SU-DHL-6 (cell line): ENCODE results near the gene PRKCA.

Experiments
- CTCF ChIP-seq: fragments of 200-600 bp; sonication (generic); IDR thresholded peaks from one replicate; pipeline ENCODE4 v1.5.1; 2017; ENCODE audit warnings: antibody characterized with exemption, mild to moderate bottlenecking, low read length, moderate library complexity; ENCODE audit not compliant: insufficient read depth, poor library complexity, severe bottlenecking
- EZH2phosphoT487 ChIP-seq: fragments of 200-600 bp; sonication (generic), shearing (Covaris generic); conservative IDR thresholded peaks from 2 replicates; pipeline ENCODE4 v1.6.1; 2018; ENCODE audit warnings: mild to moderate bottlenecking, antibody characterized with exemption, low read length, moderate library complexity, mixed read lengths

GRCh38 chr17:66589892-66590291, 287.5 kb downstream of the PRKCA start:
- TF ChIP-seq CTCF (no peak), EZH2phosphoT487 (no peak)
